ENCODE measurements around the gene CRYBB3. TPM values are rescaled to one million over a fixed set of nuclear protein-coding genes. Genes with fewer than 3 reads are reported as not detected.

CRYBB3 gene
- total RNA-seq, 1 experiment from 2014 or later: 0.48 TPM

- TF ChIP-seq AFF4 (CRISPR knock-in tag; IDR thresholded peaks at IDR 0.05; ENCODE audit: borderline replicate concordance) (no peak), ZNF512 (CRISPR knock-in tag; IDR thresholded peaks at IDR 0.05; ENCODE audit: borderline replicate concordance) (no peak), ATF2 (CRISPR knock-in tag; IDR thresholded peaks at IDR 0.05; ENCODE audit: borderline replicate concordance, low read depth) (no peak), ZNF263 (CRISPR knock-in tag; IDR thresholded peaks at IDR 0.05; ENCODE audit: low read depth) (no peak), GRHL2 (CRISPR knock-in tag; IDR thresholded peaks at IDR 0.05; ENCODE audit: insufficient replicate concordance, severe bottlenecking) (no peak), ZNF671 (CRISPR knock-in tag; IDR thresholded peaks at IDR 0.05) (no peak), MXD4 (CRISPR knock-in tag; IDR thresholded peaks at IDR 0.05; ENCODE audit: borderline replicate concordance) (no peak), ZNF317 (CRISPR knock-in tag; IDR thresholded peaks at IDR 0.05; ENCODE audit: borderline replicate concordance, low read depth) (no peak), FOXK1 (CRISPR knock-in tag; IDR thresholded peaks at IDR 0.05) (0 out of 2 replicates have a peak, but pooled peaks have one; percentile 23), ESRRA (CRISPR knock-in tag; IDR thresholded peaks at IDR 0.05; ENCODE audit: borderline replicate concordance) (no peak), KAT7 (CRISPR knock-in tag; IDR thresholded peaks at IDR 0.05; ENCODE audit: borderline replicate concordance) (no peak)
These were observed 6.1 kb upstream of the CRYBB3 start (continued) for GRCh38 chr22:25193548-25193947.

GRCh38 chr22:25196326-25196725 lies 3.3 kb upstream of the CRYBB3 start:
- CTCF ChIA-PET: no interaction called here
- peaks cover 3% of the 10 kb centered on the region for H3K36me3 Mint-ChIP-seq
- no peak overlapping the region for H3K27ac Mint-ChIP-seq

More at GRCh38 chr22:25196326-25196725, 3.3 kb upstream of the CRYBB3 start:
- Mint-ChIP-seq H3K9me3 (no peaks in the 10 kb centered on the region), H3K4me1 (no peaks in the 10 kb centered on the region), H3K4me3 (no peak overlapping the region), H3K27me3 (ENCODE audit: low read depth) (no peaks in the 10 kb centered on the region)
- DNase-seq (ENCODE audit: low spot score): no peak
- TF ChIP-seq MXD4 (CRISPR knock-in tag; IDR thresholded peaks at IDR 0.05; ENCODE audit: borderline replicate concordance) (no peak), MYBL2 (CRISPR knock-in tag; IDR thresholded peaks at IDR 0.05) (no peak), ERG (CRISPR knock-in tag; IDR thresholded peaks at IDR 0.05) (no peak), ZNF416 (CRISPR knock-in tag; IDR thresholded peaks at IDR 0.05) (no peak), RORB (CRISPR knock-in tag; IDR thresholded peaks at IDR 0.05) (no peak), JUN (CRISPR knock-in tag; IDR thresholded peaks at IDR 0.05) (no peak), AFF4 (CRISPR knock-in tag; IDR thresholded peaks at IDR 0.05; ENCODE audit: borderline replicate concordance) (no peak), NR2C2 (CRISPR knock-in tag; IDR thresholded peaks at IDR 0.05) (no peak), E2F4 (CRISPR knock-in tag; IDR thresholded peaks at IDR 0.05; ENCODE audit: borderline replicate concordance, low read depth) (no peak)
- ATAC-seq: no peak
- POLR2A ChIA-PET: no interaction called here

All from WTC11 (cell line).